ENCODE data around the gene DAB2IP.
"Not testable (repeated sequence)": the region's sequence is repeated elsewhere in the genome, so short reads cannot be mapped to it uniquely, and the experiment has no call there.

The DAB2IP gene

DNA sequence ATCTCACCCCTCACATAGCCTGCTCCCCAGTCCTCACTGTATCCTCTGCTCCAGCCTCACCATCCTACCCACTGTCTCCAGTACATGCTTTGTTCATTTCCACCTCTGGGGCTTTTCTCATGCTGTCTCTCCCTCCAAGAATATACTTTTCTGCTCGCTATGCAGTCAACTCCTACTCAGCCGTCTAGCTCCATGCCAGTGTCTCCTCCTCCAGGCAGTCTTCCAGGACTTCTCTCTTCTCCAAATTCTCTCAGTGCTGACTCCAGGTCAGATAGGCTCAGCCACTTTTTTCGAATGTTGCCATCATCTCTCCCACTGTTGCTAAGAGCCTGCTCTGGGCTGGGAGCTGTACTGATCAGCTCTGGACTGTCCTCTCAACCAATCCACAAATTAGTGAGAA lies 8.0 kb upstream of the DAB2IP start:
- Histone ChIP-seq H3K4me3 (ENCODE audit: low read depth in 1 of 2, low read length in 2 of 2) (no peak overlapping the region), H3K36me3 (ENCODE audit: control insufficient read depth in 1 of 2, insufficient read depth in 2 of 2, low read length in 2 of 2) (no peaks in the 10 kb centered on the region), H3K27me3 (ENCODE audit: control insufficient read depth in 1 of 2, insufficient read depth in 2 of 2, low read length in 2 of 2) (no peaks in the 10 kb centered on the region), H3K4me1 (ENCODE audit: control insufficient read depth in 1 of 2, insufficient read depth in 2 of 2, low read length in 2 of 2) (peaks cover 16 to 21% of the 10 kb centered on the region in 2 donors), H3K9ac (ENCODE audit: low read depth in 1 of 2, low read length in 2 of 2) (no peak overlapping the region), H3K27ac (ENCODE audit: low read depth, low read length) (no peak overlapping the region), H3K9me3 (ENCODE audit: control insufficient read depth in 1 of 2, low read length in 2 of 2) (no peaks in the 10 kb centered on the region)

DNA sequence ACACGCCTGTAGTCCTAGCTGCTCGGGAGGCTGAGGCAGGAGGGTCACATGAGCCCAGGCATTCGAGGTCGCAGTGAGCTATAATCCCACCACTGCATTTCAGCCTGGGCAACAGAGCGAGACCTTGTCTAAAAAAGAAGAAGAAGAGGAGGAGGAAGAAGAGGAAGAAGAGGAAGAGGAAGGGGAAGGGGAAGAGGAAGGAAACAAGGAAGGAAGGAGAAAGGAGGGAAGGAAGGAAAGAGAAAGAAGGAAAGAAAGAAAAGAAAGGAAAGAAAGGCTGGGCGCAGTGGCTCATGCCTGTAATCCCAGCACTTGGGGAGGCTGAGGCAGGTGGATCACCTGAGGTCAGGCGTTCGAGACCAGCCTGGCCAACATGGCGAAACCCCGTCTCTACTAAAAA lies 7.4 kb upstream of the DAB2IP start:
- H3K36me3 ChIP-seq (ENCODE audit: control insufficient read depth in 1 of 2, insufficient read depth in 2 of 2, low read length in 2 of 2); H3K27me3 ChIP-seq (ENCODE audit: control insufficient read depth in 1 of 2, insufficient read depth in 2 of 2, low read length in 2 of 2); H3K9me3 ChIP-seq (ENCODE audit: control insufficient read depth in 1 of 2, low read length in 2 of 2); H3K9ac ChIP-seq (ENCODE audit: low read depth in 1 of 2, low read length in 2 of 2); H3K4me3 ChIP-seq (ENCODE audit: low read depth in 1 of 2, low read length in 2 of 2); H3K27ac ChIP-seq (ENCODE audit: low read depth, low read length): not testable (repeated sequence)
- H3K4me1 ChIP-seq (ENCODE audit: control insufficient read depth in 1 of 2, insufficient read depth in 2 of 2, low read length in 2 of 2) = peaks cover 12 to 22% of the 10 kb centered on the region in 2 donors

DNA sequence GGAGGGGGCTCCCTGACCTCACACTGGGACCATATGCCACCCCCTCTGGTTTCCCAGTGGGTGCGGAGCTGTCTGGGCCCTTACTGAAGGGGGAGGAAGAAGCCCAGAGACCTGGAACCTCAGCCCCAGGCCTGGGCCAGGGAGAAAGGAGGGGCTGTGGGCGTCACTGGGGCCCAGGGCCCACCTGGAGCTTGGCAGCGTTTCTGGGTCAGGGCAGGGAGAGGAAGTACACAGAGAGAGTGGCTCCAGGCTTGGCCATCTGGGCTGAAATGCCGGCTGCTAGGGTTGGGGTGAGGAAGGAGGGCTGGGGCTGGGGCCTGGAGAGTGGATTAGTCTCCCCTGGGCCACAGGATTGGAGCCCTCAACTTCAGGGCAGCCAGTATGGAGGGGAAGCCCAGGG lies 6.4 kb upstream of the DAB2IP start:
- H3K4me3 ChIP-seq (ENCODE audit: low read depth in 1 of 2, low read length in 2 of 2) = no peak overlapping the region
- H3K4me1 ChIP-seq (ENCODE audit: control insufficient read depth in 1 of 2, insufficient read depth in 2 of 2, low read length in 2 of 2) = peaks cover 17 to 27% of the 10 kb centered on the region in 2 donors
- no peaks in the 10 kb centered on the region for H3K9me3 ChIP-seq (ENCODE audit: control insufficient read depth in 1 of 2, low read length in 2 of 2)
- H3K36me3 ChIP-seq (ENCODE audit: control insufficient read depth in 1 of 2, insufficient read depth in 2 of 2, low read length in 2 of 2) = no peaks in the 10 kb centered on the region
- no peaks in the 10 kb centered on the region for H3K27me3 ChIP-seq (ENCODE audit: control insufficient read depth in 1 of 2, insufficient read depth in 2 of 2, low read length in 2 of 2)
- H3K9ac ChIP-seq (ENCODE audit: low read depth in 1 of 2, low read length in 2 of 2) = no peak overlapping the region
- H3K27ac ChIP-seq (ENCODE audit: low read depth, low read length) = no peak overlapping the region

DNA sequence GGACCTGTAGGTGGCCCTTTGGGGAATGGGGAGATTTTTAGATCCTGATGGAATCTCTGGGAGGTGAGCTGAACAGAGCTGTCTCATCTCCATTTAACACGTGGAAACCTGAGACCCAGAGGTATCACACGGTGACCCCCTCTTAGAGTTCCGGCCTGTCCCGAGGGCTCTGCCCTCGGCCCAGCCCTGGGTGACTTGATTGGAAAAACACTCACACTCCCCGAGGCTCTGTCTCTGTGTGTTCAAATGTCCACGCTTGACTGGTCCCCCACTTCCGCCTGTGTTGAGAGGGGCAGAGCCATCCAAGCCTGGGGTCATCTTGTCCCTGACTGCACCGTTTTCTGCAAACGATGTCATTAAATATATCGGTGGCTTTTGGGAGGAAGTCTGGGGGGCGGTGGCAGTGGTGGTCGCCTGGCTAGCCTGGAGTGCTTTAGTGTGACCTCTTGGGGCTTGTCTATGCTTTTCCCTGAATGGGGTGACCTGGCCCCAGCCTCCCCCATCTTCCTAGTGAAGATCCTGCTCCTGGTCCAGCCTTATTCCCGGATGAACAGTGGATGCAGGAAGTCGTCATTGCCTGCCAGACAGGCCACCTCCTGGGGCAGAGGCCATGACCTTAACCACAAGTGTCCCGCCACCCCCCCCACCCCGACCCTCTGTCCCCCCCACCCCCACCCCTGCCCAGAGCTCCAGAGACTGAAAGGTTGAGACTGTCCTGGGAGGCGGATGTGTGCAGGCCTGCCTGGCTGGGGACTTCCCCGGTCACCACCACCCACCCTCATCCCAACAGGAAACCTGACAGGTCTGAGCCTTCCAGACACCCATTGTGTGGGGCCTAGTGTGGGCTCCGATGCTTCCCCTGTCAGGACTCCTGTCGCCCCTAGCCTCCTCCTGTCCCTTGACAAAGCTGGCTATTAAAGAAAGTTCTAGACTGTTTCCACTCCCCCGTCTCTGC lies 5.3 kb upstream of the DAB2IP start:
- H3K4me3 ChIP-seq (ENCODE audit: low read depth in 1 of 2, low read length in 2 of 2) = no peak overlapping the region
- H3K27me3 ChIP-seq (ENCODE audit: control insufficient read depth in 1 of 2, insufficient read depth in 2 of 2, low read length in 2 of 2) = no peaks in the 10 kb centered on the region
- H3K9ac ChIP-seq (ENCODE audit: low read depth in 1 of 2, low read length in 2 of 2) = no peak overlapping the region
- H3K4me1 ChIP-seq (ENCODE audit: control insufficient read depth in 1 of 2, insufficient read depth in 2 of 2, low read length in 2 of 2) = peaks cover 20 to 21% of the 10 kb centered on the region in 2 donors
- H3K36me3 ChIP-seq (ENCODE audit: control insufficient read depth in 1 of 2, insufficient read depth in 2 of 2, low read length in 2 of 2) = no peaks in the 10 kb centered on the region
- H3K27ac ChIP-seq (ENCODE audit: low read depth, low read length) = no peak overlapping the region
- no peaks in the 10 kb centered on the region for H3K9me3 ChIP-seq (ENCODE audit: control insufficient read depth in 1 of 2, low read length in 2 of 2)

DNA sequence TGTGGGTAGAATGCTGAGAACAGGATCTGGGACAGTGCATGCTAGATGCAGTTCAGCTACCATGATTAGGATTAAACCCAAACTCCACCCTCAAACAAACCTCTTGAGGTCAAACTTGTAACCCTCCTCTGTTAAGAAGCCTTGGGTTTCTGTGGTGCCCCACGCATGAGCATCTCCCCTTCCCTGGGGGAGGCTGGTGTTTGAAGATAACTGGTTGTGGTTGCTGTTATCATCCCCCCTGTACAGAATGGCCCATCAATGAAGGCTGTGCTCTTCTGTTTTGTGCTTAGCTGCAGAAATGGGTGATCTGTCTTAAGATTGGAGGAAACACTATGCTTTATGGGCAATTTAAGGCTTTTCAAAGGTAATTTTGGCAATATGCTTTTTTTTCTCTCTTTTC lies 4.4 kb upstream of the DAB2IP start:
- Histone ChIP-seq H3K9me3 (ENCODE audit: control insufficient read depth in 1 of 2, low read length in 2 of 2) (no peaks in the 10 kb centered on the region), H3K27me3 (ENCODE audit: control insufficient read depth in 1 of 2, insufficient read depth in 2 of 2, low read length in 2 of 2) (no peaks in the 10 kb centered on the region), H3K4me3 (ENCODE audit: low read depth in 1 of 2, low read length in 2 of 2) (no peak overlapping the region), H3K36me3 (ENCODE audit: control insufficient read depth in 1 of 2, insufficient read depth in 2 of 2, low read length in 2 of 2) (no peaks in the 10 kb centered on the region), H3K27ac (ENCODE audit: low read depth, low read length) (no peak overlapping the region), H3K4me1 (ENCODE audit: control insufficient read depth in 1 of 2, insufficient read depth in 2 of 2, low read length in 2 of 2) (peaks cover 16 to 21% of the 10 kb centered on the region in 2 donors), H3K9ac (ENCODE audit: low read depth in 1 of 2, low read length in 2 of 2) (no peak overlapping the region)

DNA sequence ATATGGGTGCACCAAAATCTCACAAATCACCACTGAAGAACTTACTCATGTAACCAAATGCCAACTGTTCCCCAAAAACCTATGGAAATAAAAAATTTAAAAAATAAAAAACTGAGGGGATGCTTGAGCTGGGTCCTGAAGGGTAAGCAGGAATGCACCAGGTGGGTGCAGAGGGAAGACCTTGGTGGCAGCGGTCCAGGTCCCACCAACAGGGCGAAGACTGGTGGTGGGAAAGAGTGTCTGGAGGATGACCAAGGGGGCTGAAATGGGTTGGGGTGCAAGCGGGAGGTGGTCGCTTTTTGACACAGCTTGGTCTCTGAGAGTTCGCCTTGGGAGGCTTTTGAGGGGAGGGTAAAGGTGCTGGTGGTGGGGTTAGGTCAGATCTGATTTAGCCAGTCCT lies 3.3 kb upstream of the DAB2IP start:
- no peak overlapping the region for H3K9ac ChIP-seq (ENCODE audit: low read depth in 1 of 2, low read length in 2 of 2)
- H3K36me3 ChIP-seq (ENCODE audit: control insufficient read depth in 1 of 2, insufficient read depth in 2 of 2, low read length in 2 of 2) = no peaks in the 10 kb centered on the region
- H3K4me3 ChIP-seq (ENCODE audit: low read depth in 1 of 2, low read length in 2 of 2) = no peak overlapping the region
- no peak overlapping the region for H3K27ac ChIP-seq (ENCODE audit: low read depth, low read length)
- H3K27me3 ChIP-seq (ENCODE audit: control insufficient read depth in 1 of 2, insufficient read depth in 2 of 2, low read length in 2 of 2) = no peaks in the 10 kb centered on the region
- H3K9me3 ChIP-seq (ENCODE audit: control insufficient read depth in 1 of 2, low read length in 2 of 2) = no peaks in the 10 kb centered on the region
- H3K4me1 ChIP-seq (ENCODE audit: control insufficient read depth in 1 of 2, insufficient read depth in 2 of 2, low read length in 2 of 2) = peaks cover 21 to 22% of the 10 kb centered on the region in 2 donors

DNA sequence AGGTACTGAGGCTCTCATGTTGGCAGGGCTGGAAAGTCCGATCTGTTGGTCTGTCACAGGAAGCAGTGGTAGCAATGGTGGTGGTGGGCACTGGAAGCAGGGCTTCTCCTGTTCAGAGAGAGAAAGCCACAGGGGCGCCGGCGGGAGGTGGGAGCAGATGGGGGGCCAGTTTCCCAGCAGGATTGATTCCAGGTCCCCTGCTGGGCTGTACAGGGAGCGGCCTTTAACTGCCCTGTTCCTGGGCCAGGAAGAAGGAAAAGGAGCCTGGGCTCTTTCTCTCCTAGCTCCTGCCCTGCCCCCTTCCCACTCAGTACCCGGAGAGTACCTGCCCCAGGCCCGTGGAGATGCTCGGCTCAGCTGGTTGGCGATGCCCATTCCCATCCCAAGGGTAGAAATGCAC lies 2.6 kb upstream of the DAB2IP start:
- Histone ChIP-seq H3K27ac (ENCODE audit: low read depth, low read length) (no peak overlapping the region), H3K4me1 (ENCODE audit: control insufficient read depth in 1 of 2, insufficient read depth in 2 of 2, low read length in 2 of 2) (peaks cover 24 to 28% of the 10 kb centered on the region in 2 donors), H3K4me3 (ENCODE audit: low read depth in 1 of 2, low read length in 2 of 2) (no peak overlapping the region), H3K36me3 (ENCODE audit: control insufficient read depth in 1 of 2, insufficient read depth in 2 of 2, low read length in 2 of 2) (no peaks in the 10 kb centered on the region), H3K27me3 (ENCODE audit: control insufficient read depth in 1 of 2, insufficient read depth in 2 of 2, low read length in 2 of 2) (no peaks in the 10 kb centered on the region), H3K9ac (ENCODE audit: low read depth in 1 of 2, low read length in 2 of 2) (no peak overlapping the region), H3K9me3 (ENCODE audit: control insufficient read depth in 1 of 2, low read length in 2 of 2) (no peaks in the 10 kb centered on the region)

DNA sequence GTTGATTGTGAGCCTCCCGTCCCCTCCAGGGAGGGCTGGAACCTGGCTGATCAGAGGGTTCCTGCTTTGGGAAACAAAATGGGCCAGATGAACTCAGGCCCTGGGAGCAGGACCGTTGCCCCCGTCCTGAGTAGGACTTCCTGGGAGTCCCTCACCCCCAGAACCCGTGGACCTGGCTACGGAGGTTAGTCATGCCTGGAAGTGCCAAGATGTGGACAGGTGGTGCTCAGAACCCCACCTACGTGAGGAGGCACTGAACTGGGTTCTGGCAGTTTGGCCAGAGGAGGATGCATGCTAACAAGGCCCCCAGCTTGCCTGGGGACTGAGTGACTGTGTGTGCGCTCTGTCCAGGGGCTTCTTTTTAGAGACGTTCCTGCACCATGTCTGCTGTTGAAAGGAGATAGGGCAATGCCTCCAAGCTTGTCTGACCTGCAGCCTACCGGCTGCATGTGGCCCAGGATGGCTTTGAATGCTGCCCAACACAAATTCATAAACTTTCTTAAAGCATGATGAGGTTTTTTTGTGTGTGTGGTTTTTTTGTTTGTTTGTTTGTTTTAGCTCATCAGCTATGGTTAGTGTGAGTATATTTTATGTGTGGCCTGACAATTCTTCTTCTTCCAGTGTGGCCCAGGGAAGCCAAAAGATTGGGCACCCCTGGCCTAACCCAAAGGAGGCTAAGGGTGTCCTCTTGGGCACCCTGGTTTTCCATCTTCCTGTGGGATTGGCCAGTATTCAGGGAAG lies 1.8 kb upstream of the DAB2IP start:
- no peaks in the 10 kb centered on the region for H3K36me3 ChIP-seq (ENCODE audit: control insufficient read depth in 1 of 2, insufficient read depth in 2 of 2, low read length in 2 of 2)
- H3K27me3 ChIP-seq (ENCODE audit: control insufficient read depth in 1 of 2, insufficient read depth in 2 of 2, low read length in 2 of 2) = no peaks in the 10 kb centered on the region
- H3K9ac ChIP-seq (ENCODE audit: low read depth in 1 of 2, low read length in 2 of 2) = peak overlapping the region in 1 of 2 donors; percentile 12
- H3K4me1 ChIP-seq (ENCODE audit: control insufficient read depth in 1 of 2, insufficient read depth in 2 of 2, low read length in 2 of 2) = peaks cover 32 to 36% of the 10 kb centered on the region in 2 donors
- no peaks in the 10 kb centered on the region for H3K9me3 ChIP-seq (ENCODE audit: control insufficient read depth in 1 of 2, low read length in 2 of 2)
- H3K4me3 ChIP-seq (ENCODE audit: low read depth in 1 of 2, low read length in 2 of 2) = no peak overlapping the region
- no peak overlapping the region for H3K27ac ChIP-seq (ENCODE audit: low read depth, low read length)

DNA sequence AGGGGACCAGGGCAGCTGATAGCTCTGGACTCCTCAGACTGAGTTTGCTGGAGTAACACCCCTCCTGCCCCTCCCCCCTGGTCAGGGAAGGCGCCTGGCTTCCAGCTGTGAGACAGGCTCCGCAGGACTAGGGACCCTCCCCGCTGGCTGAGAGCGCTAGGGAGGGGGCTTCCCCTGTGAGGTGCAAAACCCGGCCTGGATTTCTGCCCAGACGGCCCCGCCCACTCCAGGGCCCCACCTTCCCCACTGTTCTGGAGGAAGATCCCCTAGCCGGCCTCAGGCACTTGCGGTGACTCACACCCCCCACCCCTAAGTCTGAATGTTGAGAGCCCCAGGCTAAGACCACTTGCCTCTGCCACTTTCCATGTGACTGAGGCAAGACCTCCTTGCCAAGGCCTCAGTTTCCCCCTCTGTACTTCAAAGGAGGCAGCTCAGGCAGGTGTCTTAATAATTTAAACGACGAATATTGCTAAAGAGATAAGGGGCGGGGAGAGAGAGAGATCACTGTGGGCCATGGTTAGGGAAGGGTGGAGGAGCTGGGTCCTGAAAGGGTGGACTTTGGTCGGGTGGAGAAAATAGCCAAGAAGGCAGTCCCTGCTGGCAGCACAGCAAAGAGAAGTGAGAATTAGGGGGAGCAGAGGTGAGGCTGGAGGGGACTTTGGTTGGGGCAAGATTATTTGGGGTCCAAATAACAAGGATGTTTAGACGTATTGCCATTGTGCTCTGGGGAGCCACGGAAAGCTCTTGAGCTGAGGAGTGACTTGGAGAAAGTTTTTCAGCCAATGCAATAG lies 1.0 kb upstream of the DAB2IP start:
- H3K4me3 ChIP-seq (ENCODE audit: low read depth in 1 of 2, low read length in 2 of 2) = peak overlapping the region; percentile 65 to 72
- no peaks in the 10 kb centered on the region for H3K9me3 ChIP-seq (ENCODE audit: control insufficient read depth in 1 of 2, low read length in 2 of 2)
- H3K27me3 ChIP-seq (ENCODE audit: control insufficient read depth in 1 of 2, insufficient read depth in 2 of 2, low read length in 2 of 2) = no peaks in the 10 kb centered on the region
- peak overlapping the region; percentile 69 for H3K27ac ChIP-seq (ENCODE audit: low read depth, low read length)
- H3K36me3 ChIP-seq (ENCODE audit: control insufficient read depth in 1 of 2, insufficient read depth in 2 of 2, low read length in 2 of 2) = no peaks in the 10 kb centered on the region
- peak overlapping the region; percentile 43 to 54 for H3K9ac ChIP-seq (ENCODE audit: low read depth in 1 of 2, low read length in 2 of 2)
- H3K4me1 ChIP-seq (ENCODE audit: control insufficient read depth in 1 of 2, insufficient read depth in 2 of 2, low read length in 2 of 2) = peaks cover 33 to 40% of the 10 kb centered on the region in 2 donors

DNA sequence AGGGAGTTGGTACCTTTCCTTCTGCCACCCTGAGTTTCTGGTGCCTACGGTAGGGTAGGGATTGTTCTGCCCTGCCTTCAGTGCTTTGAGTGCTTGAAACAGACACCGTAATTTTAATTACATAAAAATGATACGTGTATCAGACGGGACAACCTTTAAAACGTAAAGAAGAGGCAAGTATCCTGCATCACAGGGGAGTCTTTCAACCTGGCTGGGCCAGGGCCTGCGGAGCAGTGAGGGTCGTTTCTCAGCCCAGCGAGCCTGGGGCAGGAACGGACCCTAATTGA lies 483 bp upstream of the DAB2IP start:
- Histone ChIP-seq H3K27ac (ENCODE audit: low read depth, low read length) (peak overlapping the region; percentile 69), H3K4me1 (ENCODE audit: control insufficient read depth in 1 of 2, insufficient read depth in 2 of 2, low read length in 2 of 2) (peaks cover 33 to 40% of the 10 kb centered on the region in 2 donors), H3K9me3 (ENCODE audit: control insufficient read depth in 1 of 2, low read length in 2 of 2) (no peaks in the 10 kb centered on the region), H3K27me3 (ENCODE audit: control insufficient read depth in 1 of 2, insufficient read depth in 2 of 2, low read length in 2 of 2) (no peaks in the 10 kb centered on the region), H3K9ac (ENCODE audit: low read depth in 1 of 2, low read length in 2 of 2) (peak overlapping the region; percentile 43 to 54), H3K36me3 (ENCODE audit: control insufficient read depth in 1 of 2, insufficient read depth in 2 of 2, low read length in 2 of 2) (no peaks in the 10 kb centered on the region), H3K4me3 (ENCODE audit: low read depth in 1 of 2, low read length in 2 of 2) (peak overlapping the region; percentile 65 to 72)

Data from duodenal mucosa (tissue), 2 donors.